Gastrocnemius medialis (tissue), 4 donors: ENCODE data around the gene NPAS3. TPM values are rescaled to one million over a fixed set of nuclear protein-coding genes. Genes with fewer than 3 reads are reported as not detected.

Experiments
- ATAC-seq, 2 donors: fragments of 150-250 bp; one replicate each; pipeline ENCODE4 v1.9.1; 2016
- DNase-seq, 2 donors: peaks; one replicate each; pipeline ENCODE4 v3.0.0-alpha.2; 2019
- H3K27ac ChIP-seq, 4 donors: fragments of 200-600 bp; sonication (generic); 1 replicate in 1 of 4; 2 replicates in 3 of 4; pipeline ENCODE4 v1.5.1; 2016 to 2018; ENCODE audit warnings: mild to moderate bottlenecking in 2 of 4, moderate library complexity in 1 of 4
- H3K27me3 ChIP-seq, 3 donors: fragments of 200-600 bp; sonication (generic) in 2 of 3; 1 replicate in 1 of 3; 2 replicates in 2 of 3; pipeline versions ENCODE4 v1.5.1 to v1.6.0; 2016 to 2019; ENCODE audit warnings: mild to moderate bottlenecking in 1 of 3, moderate library complexity in 1 of 3
- H3K36me3 ChIP-seq, 2 donors: fragments of 200-600 bp; sonication (generic) in 1 of 2; one replicate each; pipeline ENCODE4 v1.5.1; 2017 to 2018
- H3K4me1 ChIP-seq, 2 donors: fragments of 200-600 bp; sonication (generic) in 1 of 2; one replicate each; pipeline ENCODE4 v1.5.1; 2016 to 2017; ENCODE audit warnings: mild to moderate bottlenecking in 2 of 2
- H3K4me3 ChIP-seq, 4 donors: fragments of 200-600 bp; sonication (generic) in 3 of 4; 1 replicate in 1 of 4; 2 replicates in 3 of 4; pipeline ENCODE4 v1.5.1; 2016 to 2019; ENCODE audit warnings: mild to moderate bottlenecking in 2 of 4
- H3K9me3 ChIP-seq, 3 donors: fragments of 200-600 bp; sonication (generic) in 2 of 3; 1 replicate in 1 of 3; 2 replicates in 2 of 3; pipeline ENCODE4 v1.5.1; 2016 to 2019
- CTCF ChIP-seq, 5 experiments: fragments of 450-650 bp in 3 of 5; fragments of 200-600 bp in 2 of 5; sonication (generic) in 2 of 5; IDR thresholded peaks in 4 of 5; conservative IDR thresholded peaks in 1 of 5; 1 replicate in 4 of 5; 2 replicates in 1 of 5; pipeline ENCODE4 v1.5.1; 2016 to 2019; ENCODE audit warnings: antibody characterized with exemption in 5 of 5, mild to moderate bottlenecking in 3 of 5, moderate library complexity in 3 of 5
- POLR2A ChIP-seq, 2 donors: fragments of 450-650 bp; IDR thresholded peaks; one replicate each; pipeline ENCODE4 v1.6.1; 2017; ENCODE audit warnings: antibody characterized with exemption in 2 of 2, mild to moderate bottlenecking in 2 of 2, moderate library complexity in 2 of 2
- in situ Hi-C, 4 donors: fragments of 200-750 bp; cut with MboI; loops; one replicate each; pipeline versions ENCODE4 v1.15.0 to v1.8.0; 2017; ENCODE audit warnings: low sequenced_read_pairs in 4 of 4
- intact Hi-C: fragments of 100-400 bp; cut with DNase I; formaldehyde crosslinking; loops from one replicate; pipeline ENCODE4 v1.15.1; 2023; ENCODE audit warnings: low total_unique reads
- total RNA-seq, 4 donors: library from RNA; depleted of rRNA; stranded (reverse); fragments of >200 nt; gene quantifications; one replicate each; pipeline versions ENCODE4 v1.1.0 to v1.2.3, GENCODE V29; 2016

Gene NPAS3
- total RNA-seq, 4 donors from 2014 or later, result 0.82 to 1.00 TPM; not detected in 2

GRCh38 chr14:33505266-33505962 lies 566.7 kb downstream of the NPAS3 start:
- no peak for ATAC-seq
- in situ Hi-C loops, result no loop called here
- TF ChIP-seq CTCF (IDR thresholded peaks at IDR 0.05 in 4 of 5, conservative IDR thresholded peaks at IDR 0.05 in 1 of 5) (no peak), POLR2A (IDR thresholded peaks at IDR 0.05) (no peak)
- H3K27me3 ChIP-seq, result no peaks in the 10 kb centered on the region
- H3K9me3 ChIP-seq, result no peaks in the 10 kb centered on the region
- no peak for DNase-seq
- no peak overlapping the region for H3K4me3 ChIP-seq
- intact Hi-C loops, result no loop called here
- H3K4me1 ChIP-seq, result no peaks in the 10 kb centered on the region
- no peak overlapping the region for H3K27ac ChIP-seq
- H3K36me3 ChIP-seq, result no peaks in the 10 kb centered on the region

- no peak for DNase-seq
- TF ChIP-seq CTCF (IDR thresholded peaks at IDR 0.05 in 4 of 5, conservative IDR thresholded peaks at IDR 0.05 in 1 of 5), result no peak
- TF ChIP-seq POLR2A (IDR thresholded peaks at IDR 0.05), result no peak
- no peak overlapping the region for H3K27ac ChIP-seq
- no peak for ATAC-seq
- no peaks in the 10 kb centered on the region for H3K27me3 ChIP-seq
- in situ Hi-C loops, result no loop called here
- H3K9me3 ChIP-seq, result no peaks in the 10 kb centered on the region
- H3K4me1 ChIP-seq, result no peaks in the 10 kb centered on the region
- H3K36me3 ChIP-seq, result no peaks in the 10 kb centered on the region
- intact Hi-C loops, result no loop called here
- no peak overlapping the region for H3K4me3 ChIP-seq
Observed at GRCh38 chr14:33505963-33506329, 567.3 kb downstream of the NPAS3 start.

- intact Hi-C loops (no loop called here), in situ Hi-C loops (no loop called here)
- no peak for TF ChIP-seq POLR2A (IDR thresholded peaks at IDR 0.05)
- TF ChIP-seq CTCF (IDR thresholded peaks at IDR 0.05 in 4 of 5, conservative IDR thresholded peaks at IDR 0.05 in 1 of 5), result no peak
- DNase-seq (no peak), ATAC-seq (no peak)
- Histone ChIP-seq H3K27ac (no peak overlapping the region), H3K4me1 (no peaks in the 10 kb centered on the region), H3K27me3 (no peaks in the 10 kb centered on the region), H3K36me3 (no peaks in the 10 kb centered on the region), H3K9me3 (no peaks in the 10 kb centered on the region), H3K4me3 (no peak overlapping the region)
Observed at GRCh38 chr14:33508126-33509062, 569.7 kb downstream of the NPAS3 start.

GRCh38 chr14:33509454-33509853 lies 570.8 kb downstream of the NPAS3 start:
- in situ Hi-C loops (no loop called here), intact Hi-C loops (no loop called here)
- H3K9me3 ChIP-seq, result no peaks in the 10 kb centered on the region
- ATAC-seq (no peak), DNase-seq (no peak)
- H3K36me3 ChIP-seq, result no peaks in the 10 kb centered on the region
- H3K27me3 ChIP-seq, result no peaks in the 10 kb centered on the region
- no peak overlapping the region for H3K4me3 ChIP-seq
- no peak overlapping the region for H3K27ac ChIP-seq
- H3K4me1 ChIP-seq, result no peaks in the 10 kb centered on the region
- TF ChIP-seq POLR2A (IDR thresholded peaks at IDR 0.05), result no peak
- TF ChIP-seq CTCF (IDR thresholded peaks at IDR 0.05 in 4 of 5, conservative IDR thresholded peaks at IDR 0.05 in 1 of 5), result no peak
